CD4-positive, alpha-beta T cell treated with Interleukin-4 for 4 hours (primary cell): ENCODE results near the gene SSBP2.
"Not testable (repeated sequence)": the region's sequence is repeated elsewhere in the genome, so short reads cannot be mapped to it uniquely, and the experiment has no call there.

Experiments
- DNase-seq: peaks from one replicate; pipeline ENCODE4 v3.0.0-alpha.2; 2020

The SSBP2 gene

GRCh38 chr5:81517462-81517861, 233.4 kb downstream of the SSBP2 start:
- DNase-seq, result no peak

GRCh38 chr5:81516091-81516490, 234.8 kb downstream of the SSBP2 start:
- no peak for DNase-seq

- peak; percentile 10 for DNase-seq
Observed at GRCh38 chr5:81513982-81514381, 236.9 kb downstream of the SSBP2 start.

GRCh38 chr5:81513473-81513872, 237.4 kb downstream of the SSBP2 start:
- DNase-seq, result no peak

GRCh38 chr5:81506900-81507588, 243.9 kb downstream of the SSBP2 start:
- DNase-seq, result peak; percentile 54

GRCh38 chr5:81506378-81506777, 244.5 kb downstream of the SSBP2 start:
- DNase-seq, result no peak

- DNase-seq, result no peak
Observed at GRCh38 chr5:81505672-81506071, 245.2 kb downstream of the SSBP2 start.

GRCh38 chr5:81503602-81504001, 247.3 kb downstream of the SSBP2 start:
- not testable (repeated sequence) for DNase-seq

- DNase-seq, result no peak
Observed at GRCh38 chr5:81495286-81495685, 255.6 kb downstream of the SSBP2 start.

GRCh38 chr5:81488862-81489261, 262.0 kb downstream of the SSBP2 start:
- DNase-seq, result no peak

- DNase-seq, result no peak
Observed at GRCh38 chr5:81486711-81487110, 264.2 kb downstream of the SSBP2 start.

- no peak for DNase-seq
Observed at GRCh38 chr5:81482595-81482994, 268.3 kb downstream of the SSBP2 start.

GRCh38 chr5:81473395-81473794, 277.5 kb downstream of the SSBP2 start:
- DNase-seq, result not testable (repeated sequence)

GRCh38 chr5:81469676-81470075, 281.2 kb downstream of the SSBP2 start:
- no peak for DNase-seq

- no peak for DNase-seq
Observed at GRCh38 chr5:81450940-81451339, 300.0 kb downstream of the SSBP2 start.

GRCh38 chr5:81435023-81435422, 315.9 kb downstream of the SSBP2 start:
- no peak for DNase-seq

GRCh38 chr5:81429985-81430384, 320.9 kb downstream of the SSBP2 start:
- no peak for DNase-seq

GRCh38 chr5:81429363-81429762, 321.5 kb downstream of the SSBP2 start:
- no peak for DNase-seq

GRCh38 chr5:81428861-81429260, 322.0 kb downstream of the SSBP2 start:
- DNase-seq, result no peak

- DNase-seq, result no peak
Observed at GRCh38 chr5:81428446-81428845, 322.5 kb downstream of the SSBP2 start.

- no peak for DNase-seq
Observed at GRCh38 chr5:81427566-81427965, 323.3 kb downstream of the SSBP2 start.

GRCh38 chr5:81426359-81427030, 324.4 kb downstream of the SSBP2 start:
- DNase-seq, result no peak

- DNase-seq, result peak; percentile 55
Observed at GRCh38 chr5:81425569-81425968, 325.3 kb downstream of the SSBP2 start.

- DNase-seq, result no peak
Observed at GRCh38 chr5:81424728-81425127, 326.2 kb downstream of the SSBP2 start.

- DNase-seq, result no peak
Observed at GRCh38 chr5:81422671-81423070, 328.2 kb downstream of the SSBP2 start.
